HEK293 (cell line): ENCODE data around the gene HRAS.
A peak's percentile ranks its signal among the peaks of the same experiment; 100 is the strongest.

Experiments
- CTCF ChIA-PET: fragments of 350-600 bp; formaldehyde crosslinking; extraction: SDS; loops from one replicate; lab custom pipeline; 2021; ENCODE audit warnings: antibody characterized with exemption; lab: Yijun Ruan, JAX
- POLR2A ChIA-PET: fragments of 300-600 bp; formaldehyde crosslinking; extraction: SDS; loops from one replicate; lab custom pipeline; 2020; ENCODE audit warnings: antibody characterized with exemption, inconsistent platforms; lab: Yijun Ruan, JAX
- H3K27ac ChIP-seq: fragments of 200-500 bp; sonication (Bioruptor generic); 2 replicates; pipeline ENCODE4 v1.5.1; 2014; ENCODE audit warnings: low read depth, low read length, control low read depth, inconsistent platforms; ENCODE audit errors: extremely low read depth
- H3K36me3 ChIP-seq, 2 experiments: fragments of 200-500 bp in 1 of 2; sonication (Bioruptor generic) in 1 of 2; 1 replicate in 1 of 2; 2 replicates in 1 of 2; pipeline ENCODE4 v1.5.1; 2014 to 2017; ENCODE audit warnings: inconsistent platforms in 2 of 2, low read length in 2 of 2; ENCODE audit not compliant: control insufficient read depth in 2 of 2, insufficient read depth in 1 of 2
- H3K4me1 ChIP-seq: fragments of 200-500 bp; sonication (Bioruptor generic); 2 replicates; pipeline ENCODE4 v1.5.1; 2014; ENCODE audit warnings: mild to moderate bottlenecking, low read length, inconsistent platforms; ENCODE audit not compliant: control insufficient read depth, insufficient read depth
- H3K4me3 ChIP-seq: 2 replicates; pipeline ENCODE4 v1.5.1; 2011; ENCODE audit warnings: low read depth, mild to moderate bottlenecking, control low read depth, low read length, moderate library complexity
- H3K9me3 ChIP-seq: fragments of 200-500 bp; sonication (Bioruptor generic); 2 replicates; pipeline ENCODE4 v1.5.1; 2014; ENCODE audit warnings: low read depth, low read length, inconsistent platforms; ENCODE audit not compliant: control insufficient read depth, insufficient read depth
- EGR2 ChIP-seq: fragments of 450-650 bp; formaldehyde crosslinking; IDR thresholded peaks from 2 replicates; pipeline ENCODE4 v1.5.1; 2016; ENCODE audit warnings: low read depth, missing biosample characterization, missing genetic modification characterization
- ELK4 ChIP-seq: IDR thresholded peaks from 2 replicates; pipeline ENCODE4 v1.6.1; 2011; ENCODE audit warnings: mild to moderate bottlenecking, low read depth, low read length, borderline replicate concordance
- KLF8 ChIP-seq: fragments of 450-650 bp; formaldehyde crosslinking; IDR thresholded peaks from 2 replicates; pipeline ENCODE4 v1.5.1; 2016; ENCODE audit warnings: missing biosample characterization, missing genetic modification characterization
- KLF9 ChIP-seq: fragments of 450-650 bp; formaldehyde crosslinking; IDR thresholded peaks from 2 replicates; pipeline ENCODE4 v1.5.1; 2016; ENCODE audit warnings: missing biosample characterization, missing genetic modification characterization, low read depth
- ZBTB1 ChIP-seq: fragments of 450-650 bp; formaldehyde crosslinking; IDR thresholded peaks from 2 replicates; pipeline ENCODE4 v1.5.1; 2016; ENCODE audit warnings: missing biosample characterization, missing genetic modification characterization
- ZFHX2 ChIP-seq: fragments of 450-650 bp; formaldehyde crosslinking; conservative IDR thresholded peaks from 2 replicates; pipeline ENCODE4 v1.5.1; 2016; ENCODE audit warnings: missing biosample characterization, missing genetic modification characterization
- ZNF121 ChIP-seq: fragments of 450-650 bp; formaldehyde crosslinking; IDR thresholded peaks from 2 replicates; pipeline ENCODE4 v1.5.1; 2016; ENCODE audit warnings: missing biosample characterization, missing genetic modification characterization
- ZNF133 ChIP-seq: fragments of 450-650 bp; formaldehyde crosslinking; IDR thresholded peaks from 2 replicates; pipeline ENCODE4 v1.5.1; 2016; ENCODE audit warnings: missing biosample characterization, missing genetic modification characterization
- ZNF184 ChIP-seq: fragments of 450-650 bp; IDR thresholded peaks from 2 replicates; pipeline ENCODE4 v1.5.1; 2018; ENCODE audit warnings: missing biosample characterization, mild to moderate bottlenecking, missing genetic modification characterization
- ZNF629 ChIP-seq: fragments of 450-650 bp; formaldehyde crosslinking; IDR thresholded peaks from 2 replicates; pipeline ENCODE4 v1.5.1; 2017; ENCODE audit warnings: missing biosample characterization, missing genetic modification characterization
- ZNF692 ChIP-seq: fragments of 450-650 bp; formaldehyde crosslinking; IDR thresholded peaks from 2 replicates; pipeline ENCODE4 v1.5.1; 2016; ENCODE audit warnings: missing biosample characterization, missing genetic modification characterization
- ZNF837 ChIP-seq: fragments of 450-650 bp; formaldehyde crosslinking; IDR thresholded peaks from 2 replicates; pipeline ENCODE4 v1.5.1; 2016; ENCODE audit warnings: missing biosample characterization, missing genetic modification characterization
- TF ChIP-seq, protein P1 (sequence below): fragments of 450-650 bp; formaldehyde crosslinking; IDR thresholded peaks from 2 replicates; pipeline ENCODE4 v1.5.1; 2017; ENCODE audit warnings: missing biosample characterization, mild to moderate bottlenecking, missing genetic modification characterization, moderate library complexity

Gene HRAS

DNA sequence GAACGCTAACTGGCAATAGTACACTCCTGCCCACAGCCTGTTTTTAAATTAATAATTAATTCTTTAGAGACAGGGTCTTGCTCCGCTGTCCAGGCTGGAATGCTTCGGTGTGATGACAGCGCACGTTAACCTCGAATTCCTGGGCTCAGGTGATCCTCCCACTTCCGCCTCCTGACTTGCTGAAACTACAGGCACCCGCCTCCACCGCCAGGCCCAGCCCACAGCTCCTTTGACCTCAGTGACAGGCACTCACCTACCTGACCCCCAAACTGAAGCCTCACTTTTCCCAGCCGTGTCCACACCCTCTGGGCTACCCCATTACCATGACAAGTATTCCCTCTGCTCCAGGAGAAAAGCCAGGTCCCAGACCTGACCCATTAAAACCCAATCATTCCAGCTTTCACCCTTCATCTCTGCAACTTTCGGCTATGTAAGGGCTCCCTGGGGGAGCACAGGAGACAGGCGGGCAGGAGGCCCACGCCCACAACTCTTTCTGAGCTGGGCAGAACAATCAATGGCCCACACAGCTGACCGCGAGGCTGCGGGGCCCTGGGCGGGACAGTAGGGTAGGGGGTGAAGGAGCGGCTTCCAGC lies 24.4 kb upstream of the HRAS start:
- ChIA-PET CTCF (interaction anchor here (0.7 to 1.2 kb wide), 3 partner anchors 52 to 168 kb away, joined by 3 read pairs; no protein-coding TSS in a partner anchor), POLR2A (interaction anchor here (0.8 to 2.3 kb wide), 5 partner anchors 9 to 144 kb away, joined by 3 to 19 read pairs (median 4); partner anchors contain the start of genes HRAS and PHRF1)
- peak overlapping the region; percentile 49; the same call in 1 of the 2 replicates for H3K4me3 ChIP-seq
- peaks cover 0 to 26% of the 10 kb centered on the region in 2 experiments; a peak in 1 of 3 replicates for H3K36me3 ChIP-seq
- H3K9me3 ChIP-seq: no peaks in the 10 kb centered on the region
- H3K27ac ChIP-seq: peak overlapping the region; percentile 58; the same call in 1 of the 2 replicates
- no peaks in the 10 kb centered on the region for H3K4me1 ChIP-seq
- TF ChIP-seq ELK4 (no peak), ZNF692 (tag by site-specific recombination) (no peak), ZFHX2 (peak; percentile 69), EGR2 (tag by site-specific recombination) (peak; percentile 60; the same call in 1 of the 2 replicates), ZNF121 (tag by site-specific recombination) (peak; percentile 85), ZBTB1 (tag by site-specific recombination) (peak; percentile 39; the same call in 1 of the 2 replicates)

- no peak overlapping the region for H3K27ac ChIP-seq
- CTCF ChIA-PET: interaction anchor here (0.8 to 1.2 kb wide), 2 partner anchors 167 to 168 kb away, joined by 3 read pairs; no protein-coding TSS in a partner anchor
- POLR2A ChIA-PET: interaction anchor here (0.5 to 2.3 kb wide), 4 partner anchors 10 to 173 kb away, joined by 3 to 19 read pairs (median 5); partner anchors contain the start of genes HRAS and PHRF1
- H3K36me3 ChIP-seq: peaks cover 0 to 23% of the 10 kb centered on the region in 2 experiments; a peak in 1 of 3 replicates
- no peaks in the 10 kb centered on the region for H3K4me1 ChIP-seq
- no peak for TF ChIP-seq KLF9 (tag by site-specific recombination)
- no peak for TF ChIP-seq ZNF837
- TF ChIP-seq ZNF629 (tag by site-specific recombination): no peak
- no peak for TF ChIP-seq ZNF184 (tag by site-specific recombination)
- no peak overlapping the region for H3K4me3 ChIP-seq
- no peaks in the 10 kb centered on the region for H3K9me3 ChIP-seq
Observed at GRCh38 chr11:559020-559620, 23.7 kb upstream of the HRAS start.

GRCh38 chr11:558503-558902 lies 23.1 kb upstream of the HRAS start:
- POLR2A ChIA-PET: interaction anchor here (0.5 to 2.3 kb wide), 3 partner anchors 17 to 173 kb away, joined by 3 to 19 read pairs (median 6); partner anchors contain the start of genes HRAS and PHRF1
- CTCF ChIA-PET: no interaction called here
- TF ChIP-seq ZNF133 (no peak), KLF8 (tag by site-specific recombination) (0 out of 2 replicates have a peak, but pooled peaks have one; percentile 17)
- TF ChIP-seq, protein P1, sequence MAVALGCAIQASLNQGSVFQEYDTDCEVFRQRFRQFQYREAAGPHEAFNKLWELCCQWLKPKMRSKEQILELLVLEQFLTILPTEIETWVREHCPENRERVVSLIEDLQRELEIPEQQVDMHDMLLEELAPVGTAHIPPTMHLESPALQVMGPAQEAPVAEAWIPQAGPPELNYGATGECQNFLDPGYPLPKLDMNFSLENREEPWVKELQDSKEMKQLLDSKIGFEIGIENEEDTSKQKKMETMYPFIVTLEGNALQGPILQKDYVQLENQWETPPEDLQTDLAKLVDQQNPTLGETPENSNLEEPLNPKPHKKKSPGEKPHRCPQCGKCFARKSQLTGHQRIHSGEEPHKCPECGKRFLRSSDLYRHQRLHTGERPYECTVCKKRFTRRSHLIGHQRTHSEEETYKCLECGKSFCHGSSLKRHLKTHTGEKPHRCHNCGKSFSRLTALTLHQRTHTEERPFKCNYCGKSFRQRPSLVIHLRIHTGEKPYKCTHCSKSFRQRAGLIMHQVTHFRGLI (tag by site-specific recombination): 0 out of 2 replicates have a peak, but pooled peaks have one; percentile 51
- peaks cover 0 to 17% of the 10 kb centered on the region in 2 experiments; a peak in 1 of 3 replicates for H3K36me3 ChIP-seq
- no peak overlapping the region for H3K4me3 ChIP-seq
- H3K27ac ChIP-seq: no peak overlapping the region
- H3K9me3 ChIP-seq: no peaks in the 10 kb centered on the region
- no peaks in the 10 kb centered on the region for H3K4me1 ChIP-seq
